LoVo (cell line): ENCODE measurements around the gene ATF2.

Source experiments
- DNase-seq: peaks from one replicate; pipeline ENCODE4 v3.0.0-alpha.2; 2016; ENCODE audit warnings: low spot score

Gene ATF2

GRCh38 chr2:175167792-175168563, at the start of gene ATF2:
Gene ATF2, minus strand, starts transcription at chr2:175168203. Its CDS starts 31,760 bp downstream, at chr2:175136443.
- peak; percentile 98 for DNase-seq

GRCh38 chr2:175207741-175208438, 39.9 kb upstream of the ATF2 start:
- no peak for DNase-seq

GRCh38 chr2:175206866-175207265, 38.9 kb upstream of the ATF2 start:
- DNase-seq = no peak

- no peak for DNase-seq
These were observed 37.5 kb upstream of the ATF2 start for GRCh38 chr2:175205523-175205922.

GRCh38 chr2:175203621-175204496, 35.9 kb upstream of the ATF2 start:
- DNase-seq = peak; percentile 55

GRCh38 chr2:175195012-175195411, 27.0 kb upstream of the ATF2 start:
- DNase-seq = no peak

- no peak for DNase-seq
These were observed 20.8 kb upstream of the ATF2 start for GRCh38 chr2:175188761-175189160.

GRCh38 chr2:175187378-175187777, 19.4 kb upstream of the ATF2 start:
- DNase-seq = no peak

GRCh38 chr2:175183674-175184073, 15.7 kb upstream of the ATF2 start:
- no peak for DNase-seq

GRCh38 chr2:175181877-175182308, 13.9 kb upstream of the ATF2 start:
- no peak for DNase-seq

GRCh38 chr2:175181104-175181876, 13.3 kb upstream of the ATF2 start, which contains the start of gene ATP5MC3:
Gene ATP5MC3, minus strand, starts transcription at chr2:175181710. Its CDS starts 317 bp downstream, at chr2:175181393.
- DNase-seq = peak; percentile 94

- DNase-seq = peak; percentile 26
These were observed 12.7 kb upstream of the ATF2 start for GRCh38 chr2:175180701-175181103.

- no peak for DNase-seq
These were observed 8.6 kb upstream of the ATF2 start for GRCh38 chr2:175176624-175177023.

- no peak for DNase-seq
These were observed 7.9 kb upstream of the ATF2 start for GRCh38 chr2:175175896-175176295.

GRCh38 chr2:175175320-175175719, 7.3 kb upstream of the ATF2 start:
- DNase-seq = no peak

GRCh38 chr2:175170659-175171304, 2.8 kb upstream of the ATF2 start:
- DNase-seq = no peak

GRCh38 chr2:175169191-175169590, 1.2 kb upstream of the ATF2 start:
- no peak for DNase-seq

- no peak for DNase-seq
These were observed 552 bp upstream of the ATF2 start for GRCh38 chr2:175168564-175168945.

GRCh38 chr2:175167076-175167791, 769 bp downstream of the ATF2 start:
- DNase-seq = no peak

- no peak for DNase-seq
These were observed 1.7 kb downstream of the ATF2 start for GRCh38 chr2:175166216-175166824.
